Measurements from ENCODE around the gene PDZRN3. TPM values are rescaled to one million over a fixed set of nuclear protein-coding genes. Genes with fewer than 3 reads are reported as not detected.

Gene PDZRN3
- total and polyA plus RNA-seq, 2 experiments from 2014 or later, result 22.3 to 35.6 TPM

DNA sequence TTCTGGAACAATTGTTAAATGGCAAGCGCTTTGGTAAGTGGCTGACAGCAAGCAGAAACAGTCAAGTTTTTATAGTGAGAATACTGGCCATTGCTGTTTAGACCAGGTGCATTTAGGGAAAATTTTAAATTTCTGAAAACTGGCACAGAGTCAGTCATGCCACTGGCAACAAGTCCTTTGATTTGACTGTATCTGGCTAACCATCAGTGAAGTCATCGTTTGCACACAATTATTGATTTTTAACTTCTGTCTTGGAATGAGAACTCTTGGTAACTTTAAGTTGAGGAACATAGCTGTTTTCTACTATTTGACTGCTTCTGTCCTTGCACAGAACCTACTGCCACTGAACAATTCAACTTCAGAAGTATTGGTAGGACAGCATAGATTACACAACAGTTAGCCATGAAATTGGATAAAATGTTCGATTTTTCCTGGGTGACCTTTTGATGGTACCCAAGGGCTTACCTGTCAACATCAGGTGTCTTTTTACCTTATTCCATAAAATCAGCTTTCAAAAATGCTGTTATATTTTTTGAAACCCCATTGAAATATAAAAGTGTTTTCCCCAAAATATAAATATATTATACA, 225.0 kb downstream of the PDZRN3 start:
- Histone ChIP-seq H4K20me1 (ENCODE audit: insufficient read depth) (no peaks in the 10 kb centered on the region), H3K9me2 (ENCODE audit: insufficient read depth) (no peaks in the 10 kb centered on the region), H3K4me2 (ENCODE audit: unreplicated experiment) (no peak overlapping the region), H3K36me3 (ENCODE audit: low read depth) (peaks cover 9% of the 10 kb centered on the region; the same call in 1 of the 2 replicates), H3K4me3 (no peak overlapping the region), H3F3A (ENCODE audit: insufficient read depth) (peaks cover 24% of the 10 kb centered on the region), H3K9ac (no peak overlapping the region), H3K27ac (no peak overlapping the region), H3K79me2 (ENCODE audit: insufficient read depth) (peaks cover 14% of the 10 kb centered on the region; the same call in 1 of the 2 replicates), H3K9me3 (ENCODE audit: low read depth) (no peaks in the 10 kb centered on the region), H2AFZ (no peak overlapping the region), H3K4me1 (ENCODE audit: insufficient read depth) (peaks cover 26% of the 10 kb centered on the region), H3K27me3 (replicated peaks; ENCODE audit: insufficient read depth) (no peaks in the 10 kb centered on the region)
- no peak for DNase-seq
- TF ChIP-seq EZH2 (IDR thresholded peaks at IDR 0.05; ENCODE audit: insufficient read depth, poor library complexity, severe bottlenecking) (no peak), EZH2phosphoT487 (IDR thresholded peaks at IDR 0.05; ENCODE audit: insufficient read depth, low read depth) (no peak)
- in situ Hi-C loops (cut with MboI), result no loop called here
- 86 to 91% methylated on average over 3 of the region's 3 CpGs for WGBS, 2 experiments (ENCODE audit: low coverage in 1 of 2, low lambda C conversion rate in 2 of 2, missing lambda C conversion rate in 2 of 2)

GRCh38 chr3:73399106-73399505, 225.6 kb downstream of the PDZRN3 start:
- H2AFZ ChIP-seq, result no peak overlapping the region
- peaks cover 8% of the 10 kb centered on the region; the same call in 1 of the 2 replicates for H3K79me2 ChIP-seq (ENCODE audit: insufficient read depth)
- TF ChIP-seq EZH2phosphoT487 (IDR thresholded peaks at IDR 0.05; ENCODE audit: insufficient read depth, low read depth) (no peak), EZH2 (IDR thresholded peaks at IDR 0.05; ENCODE audit: insufficient read depth, poor library complexity, severe bottlenecking) (no peak)
- H3K9me3 ChIP-seq (ENCODE audit: low read depth), result no peaks in the 10 kb centered on the region
- H3K27ac ChIP-seq, result no peak overlapping the region
- H3F3A ChIP-seq (ENCODE audit: insufficient read depth), result peaks cover 24% of the 10 kb centered on the region
- WGBS, 2 experiments (ENCODE audit: low coverage in 1 of 2, low lambda C conversion rate in 2 of 2, missing lambda C conversion rate in 2 of 2), result 64 to 67% methylated on average over 3 of the region's 3 CpGs
- H3K4me1 ChIP-seq (ENCODE audit: insufficient read depth), result peaks cover 26% of the 10 kb centered on the region
- peaks cover 14% of the 10 kb centered on the region; the same call in 1 of the 2 replicates for H3K36me3 ChIP-seq (ENCODE audit: low read depth)
- no peak overlapping the region for H3K4me2 ChIP-seq (ENCODE audit: unreplicated experiment)
- H3K9ac ChIP-seq, result no peak overlapping the region
- in situ Hi-C loops (cut with MboI), result no loop called here
- peak; percentile 66 for DNase-seq
- H3K27me3 ChIP-seq (replicated peaks; ENCODE audit: insufficient read depth), result no peaks in the 10 kb centered on the region
- H3K4me3 ChIP-seq, result no peak overlapping the region
- no peaks in the 10 kb centered on the region for H4K20me1 ChIP-seq (ENCODE audit: insufficient read depth)
- no peaks in the 10 kb centered on the region for H3K9me2 ChIP-seq (ENCODE audit: insufficient read depth)

DNA sequence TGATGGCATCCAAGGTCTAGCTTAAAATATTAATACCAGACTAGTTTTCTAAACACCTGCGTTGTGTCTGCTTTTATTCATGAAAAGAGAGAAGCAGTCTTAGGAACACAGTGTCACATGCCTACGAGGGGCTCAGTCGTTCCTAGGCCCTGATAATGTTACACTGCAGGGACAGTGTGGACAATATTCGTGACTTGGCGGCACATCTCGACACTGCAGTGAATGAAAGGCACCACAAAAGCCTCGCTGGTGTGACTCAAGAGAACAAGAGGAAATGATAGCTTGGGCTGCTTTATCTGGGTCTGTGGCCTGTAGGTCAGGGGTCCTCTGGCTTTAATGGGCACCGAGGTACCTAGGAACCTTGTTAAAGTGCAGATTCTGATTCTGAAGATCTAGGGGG, 226.7 kb downstream of the PDZRN3 start:
- Histone ChIP-seq H3K4me3 (no peak overlapping the region), H3K36me3 (ENCODE audit: low read depth) (peaks cover 17% of the 10 kb centered on the region; the same call in 1 of the 2 replicates)

GRCh38 chr3:73394240-73394639, 230.5 kb downstream of the PDZRN3 start:
- Histone ChIP-seq H3K4me1 (ENCODE audit: insufficient read depth) (peaks cover 5% of the 10 kb centered on the region; the same call in 1 of the 2 replicates), H3K9me2 (ENCODE audit: insufficient read depth) (no peaks in the 10 kb centered on the region), H3K27me3 (replicated peaks; ENCODE audit: insufficient read depth) (no peaks in the 10 kb centered on the region), H3K4me3 (no peak overlapping the region), H3K9ac (no peak overlapping the region), H3K4me2 (ENCODE audit: unreplicated experiment) (no peak overlapping the region), H3K9me3 (ENCODE audit: low read depth) (no peaks in the 10 kb centered on the region), H3K36me3 (ENCODE audit: low read depth) (peaks cover 27% of the 10 kb centered on the region), H4K20me1 (ENCODE audit: insufficient read depth) (no peaks in the 10 kb centered on the region), H3K27ac (no peak overlapping the region), H2AFZ (no peak overlapping the region), H3K79me2 (ENCODE audit: insufficient read depth) (no peaks in the 10 kb centered on the region), H3F3A (ENCODE audit: insufficient read depth) (0 out of 2 replicates have a peak, but pooled peaks cover under 1% of the 10 kb centered on the region)
- TF ChIP-seq EZH2 (IDR thresholded peaks at IDR 0.05; ENCODE audit: insufficient read depth, poor library complexity, severe bottlenecking) (no peak), EZH2phosphoT487 (IDR thresholded peaks at IDR 0.05; ENCODE audit: insufficient read depth, low read depth) (no peak)
- in situ Hi-C loops (cut with MboI), result no loop called here
- no peak for DNase-seq
- 76 to 78% methylated on average over 5 of the region's 5 CpGs for WGBS, 2 experiments (ENCODE audit: low coverage in 1 of 2, low lambda C conversion rate in 2 of 2, missing lambda C conversion rate in 2 of 2)

More for the DNA sequence above, 226.7 kb downstream of the PDZRN3 start:
- Histone ChIP-seq H3K79me2 (ENCODE audit: insufficient read depth) (0 out of 2 replicates have a peak, but pooled peaks cover 6% of the 10 kb centered on the region), H3K27ac (no peak overlapping the region), H3K9ac (no peak overlapping the region), H3F3A (ENCODE audit: insufficient read depth) (peaks cover 24% of the 10 kb centered on the region), H2AFZ (no peak overlapping the region), H3K4me2 (ENCODE audit: unreplicated experiment) (no peak overlapping the region), H4K20me1 (ENCODE audit: insufficient read depth) (no peaks in the 10 kb centered on the region), H3K27me3 (replicated peaks; ENCODE audit: insufficient read depth) (no peaks in the 10 kb centered on the region), H3K4me1 (ENCODE audit: insufficient read depth) (peaks cover 26% of the 10 kb centered on the region), H3K9me3 (ENCODE audit: low read depth) (no peaks in the 10 kb centered on the region), H3K9me2 (ENCODE audit: insufficient read depth) (no peaks in the 10 kb centered on the region)
- no peak for TF ChIP-seq EZH2phosphoT487 (IDR thresholded peaks at IDR 0.05; ENCODE audit: insufficient read depth, low read depth)
- TF ChIP-seq EZH2 (IDR thresholded peaks at IDR 0.05; ENCODE audit: insufficient read depth, poor library complexity, severe bottlenecking), result no peak
- in situ Hi-C loops (cut with MboI), result no loop called here
- no peak for DNase-seq
- WGBS, 2 experiments (ENCODE audit: low coverage in 1 of 2, low lambda C conversion rate in 2 of 2, missing lambda C conversion rate in 2 of 2), result 91 to 92% methylated on average over 8 of the region's 8 CpGs
